Measurements from ENCODE around the gene BBS1.
"Not testable (repeated sequence)": the region's sequence is repeated elsewhere in the genome, so short reads cannot be mapped to it uniquely, and the experiment has no call there.

BBS1 gene

DNA sequence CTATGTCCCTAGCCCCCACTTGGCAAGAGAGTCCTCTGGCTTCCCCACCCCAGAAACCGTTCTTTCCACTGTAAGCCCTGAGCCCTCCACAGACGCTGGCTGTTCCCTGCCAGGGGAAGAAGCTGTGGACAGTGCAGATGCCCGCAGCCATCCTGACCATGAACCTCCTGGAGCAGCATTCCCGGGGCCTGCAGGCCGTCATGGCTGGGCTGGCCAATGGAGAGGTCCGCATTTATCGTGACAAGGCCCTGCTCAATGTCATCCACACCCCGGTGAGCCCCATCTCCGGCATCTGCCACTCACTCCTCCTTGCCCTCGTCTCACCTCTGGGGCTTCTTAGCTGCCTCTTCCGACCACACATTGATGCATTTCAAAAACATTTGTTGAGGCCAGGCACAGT, 13.2 kb downstream of the BBS1 start:
- Histone ChIP-seq H3K9me3 (ENCODE audit: control insufficient read depth in 1 of 2, low read length in 2 of 2) (no peaks in the 10 kb centered on the region), H3K27me3 (ENCODE audit: control insufficient read depth in 1 of 2, insufficient read depth in 2 of 2, low read length in 2 of 2) (no peaks in the 10 kb centered on the region), H3K9ac (ENCODE audit: low read depth in 1 of 2, low read length in 2 of 2) (no peak overlapping the region), H3K36me3 (ENCODE audit: control insufficient read depth in 1 of 2, insufficient read depth in 2 of 2, low read length in 2 of 2) (peaks cover 15 to 42% of the 10 kb centered on the region in 2 donors), H3K4me3 (ENCODE audit: low read depth in 1 of 2, low read length in 2 of 2) (no peak overlapping the region), H3K4me1 (ENCODE audit: control insufficient read depth in 1 of 2, insufficient read depth in 2 of 2, low read length in 2 of 2) (no peaks in the 10 kb centered on the region), H3K27ac (ENCODE audit: low read depth, low read length) (no peak overlapping the region)

- H3K36me3 ChIP-seq (ENCODE audit: control insufficient read depth in 1 of 2, insufficient read depth in 2 of 2, low read length in 2 of 2): peaks cover 15 to 38% of the 10 kb centered on the region in 2 donors
- no peak overlapping the region for H3K4me3 ChIP-seq (ENCODE audit: low read depth in 1 of 2, low read length in 2 of 2)
- H3K9me3 ChIP-seq (ENCODE audit: control insufficient read depth in 1 of 2, low read length in 2 of 2): no peaks in the 10 kb centered on the region
- no peaks in the 10 kb centered on the region for H3K4me1 ChIP-seq (ENCODE audit: control insufficient read depth in 1 of 2, insufficient read depth in 2 of 2, low read length in 2 of 2)
- H3K9ac ChIP-seq (ENCODE audit: low read depth in 1 of 2, low read length in 2 of 2): no peak overlapping the region
- no peak overlapping the region for H3K27ac ChIP-seq (ENCODE audit: low read depth, low read length)
- no peaks in the 10 kb centered on the region for H3K27me3 ChIP-seq (ENCODE audit: control insufficient read depth in 1 of 2, insufficient read depth in 2 of 2, low read length in 2 of 2)
Measured at GRCh38 chr11:66524304-66525040, 14.0 kb downstream of the BBS1 start.

DNA sequence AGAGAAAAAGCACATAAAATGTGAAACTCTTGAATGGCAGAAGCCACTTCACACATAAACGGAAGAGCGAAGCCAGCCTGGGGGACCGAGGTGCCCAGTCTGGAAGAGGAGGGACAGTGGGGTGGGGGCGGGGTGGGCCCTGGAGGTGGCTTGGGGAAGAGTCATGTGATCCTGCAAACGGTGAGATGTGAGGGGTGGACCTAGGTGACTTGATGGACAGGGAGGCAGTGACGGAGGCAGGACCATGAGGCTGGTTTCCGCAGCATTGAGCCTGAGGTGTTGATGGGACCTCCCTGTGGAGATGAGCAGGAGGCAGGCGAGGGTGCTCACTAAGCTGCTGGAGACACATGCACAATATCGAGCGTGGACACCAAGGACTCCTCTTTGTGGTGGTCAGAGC, 18.6 kb downstream of the BBS1 start:
- Histone ChIP-seq H3K27ac (ENCODE audit: low read depth, low read length) (no peak overlapping the region), H3K27me3 (ENCODE audit: control insufficient read depth in 1 of 2, insufficient read depth in 2 of 2, low read length in 2 of 2) (no peaks in the 10 kb centered on the region), H3K9me3 (ENCODE audit: control insufficient read depth in 1 of 2, low read length in 2 of 2) (no peaks in the 10 kb centered on the region), H3K9ac (ENCODE audit: low read depth in 1 of 2, low read length in 2 of 2) (no peak overlapping the region), H3K4me3 (ENCODE audit: low read depth in 1 of 2, low read length in 2 of 2) (no peak overlapping the region), H3K36me3 (ENCODE audit: control insufficient read depth in 1 of 2, insufficient read depth in 2 of 2, low read length in 2 of 2) (peaks cover 0 to 11% of the 10 kb centered on the region in 2 donors), H3K4me1 (ENCODE audit: control insufficient read depth in 1 of 2, insufficient read depth in 2 of 2, low read length in 2 of 2) (no peaks in the 10 kb centered on the region)

GRCh38 chr11:66529655-66530054, 19.2 kb downstream of the BBS1 start:
- H3K27ac ChIP-seq (ENCODE audit: low read depth, low read length): no peak overlapping the region
- H3K4me3 ChIP-seq (ENCODE audit: low read depth in 1 of 2, low read length in 2 of 2): no peak overlapping the region
- peaks cover 0 to 7% of the 10 kb centered on the region in 2 donors for H3K36me3 ChIP-seq (ENCODE audit: control insufficient read depth in 1 of 2, insufficient read depth in 2 of 2, low read length in 2 of 2)
- H3K27me3 ChIP-seq (ENCODE audit: control insufficient read depth in 1 of 2, insufficient read depth in 2 of 2, low read length in 2 of 2): no peaks in the 10 kb centered on the region
- no peaks in the 10 kb centered on the region for H3K9me3 ChIP-seq (ENCODE audit: control insufficient read depth in 1 of 2, low read length in 2 of 2)
- no peak overlapping the region for H3K9ac ChIP-seq (ENCODE audit: low read depth in 1 of 2, low read length in 2 of 2)
- H3K4me1 ChIP-seq (ENCODE audit: control insufficient read depth in 1 of 2, insufficient read depth in 2 of 2, low read length in 2 of 2): no peaks in the 10 kb centered on the region

DNA sequence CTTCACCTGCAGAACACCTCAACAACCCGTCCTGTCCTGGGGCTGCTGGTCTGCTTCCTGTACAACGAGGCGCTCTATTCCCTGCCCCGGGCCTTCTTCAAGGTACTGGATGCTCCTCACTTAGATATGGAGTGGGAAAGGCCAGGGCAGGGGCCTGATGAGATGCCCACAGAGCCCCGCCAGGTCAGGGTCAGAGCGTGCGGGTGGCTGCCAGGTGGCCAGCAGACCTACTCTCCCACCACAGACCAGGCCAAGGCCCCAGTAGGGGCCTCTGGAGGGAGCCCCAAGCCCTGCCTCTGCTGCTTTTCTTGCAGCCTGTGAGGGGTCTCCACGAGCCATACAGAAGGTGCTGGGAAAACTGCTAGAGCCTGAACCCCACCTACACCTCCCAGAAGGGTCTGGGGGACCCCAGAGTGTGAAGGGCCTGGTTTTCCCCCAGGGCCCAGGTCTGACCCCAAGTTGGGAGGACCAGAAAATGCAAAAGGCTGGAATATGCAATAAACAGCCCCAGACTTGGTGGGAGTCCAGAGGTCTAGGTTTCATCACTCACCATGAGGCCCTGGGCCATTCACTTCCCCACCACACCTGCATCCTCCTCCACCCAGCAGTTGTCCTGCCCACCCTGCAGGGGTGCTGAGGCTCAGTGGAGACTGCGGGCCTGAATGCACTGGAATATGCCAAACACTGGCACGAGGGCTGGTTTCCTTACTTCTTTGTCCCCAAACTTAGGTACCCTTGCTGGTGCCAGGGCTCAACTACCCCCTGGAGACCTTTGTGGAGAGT, 20.7 kb downstream of the BBS1 start:
- peaks cover 3 to 10% of the 10 kb centered on the region in 2 donors for H3K36me3 ChIP-seq (ENCODE audit: control insufficient read depth in 1 of 2, insufficient read depth in 2 of 2, low read length in 2 of 2)

GRCh38 chr11:66531841-66532240, 21.4 kb downstream of the BBS1 start:
- Histone ChIP-seq H3K4me3 (ENCODE audit: low read depth in 1 of 2, low read length in 2 of 2) (no peak overlapping the region), H3K4me1 (ENCODE audit: control insufficient read depth in 1 of 2, insufficient read depth in 2 of 2, low read length in 2 of 2) (no peaks in the 10 kb centered on the region), H3K9me3 (ENCODE audit: control insufficient read depth in 1 of 2, low read length in 2 of 2) (no peaks in the 10 kb centered on the region), H3K9ac (ENCODE audit: low read depth in 1 of 2, low read length in 2 of 2) (no peak overlapping the region), H3K27ac (ENCODE audit: low read depth, low read length) (no peak overlapping the region), H3K27me3 (ENCODE audit: control insufficient read depth in 1 of 2, insufficient read depth in 2 of 2, low read length in 2 of 2) (no peaks in the 10 kb centered on the region), H3K36me3 (ENCODE audit: control insufficient read depth in 1 of 2, insufficient read depth in 2 of 2, low read length in 2 of 2) (peaks cover 4 to 8% of the 10 kb centered on the region in 2 donors)

More for the DNA sequence above, 20.7 kb downstream of the BBS1 start:
- H3K27ac ChIP-seq (ENCODE audit: low read depth, low read length): no peak overlapping the region
- no peak overlapping the region for H3K4me3 ChIP-seq (ENCODE audit: low read depth in 1 of 2, low read length in 2 of 2)
- no peak overlapping the region for H3K9ac ChIP-seq (ENCODE audit: low read depth in 1 of 2, low read length in 2 of 2)
- H3K27me3 ChIP-seq (ENCODE audit: control insufficient read depth in 1 of 2, insufficient read depth in 2 of 2, low read length in 2 of 2): no peaks in the 10 kb centered on the region
- no peaks in the 10 kb centered on the region for H3K9me3 ChIP-seq (ENCODE audit: control insufficient read depth in 1 of 2, low read length in 2 of 2)
- no peaks in the 10 kb centered on the region for H3K4me1 ChIP-seq (ENCODE audit: control insufficient read depth in 1 of 2, insufficient read depth in 2 of 2, low read length in 2 of 2)

DNA sequence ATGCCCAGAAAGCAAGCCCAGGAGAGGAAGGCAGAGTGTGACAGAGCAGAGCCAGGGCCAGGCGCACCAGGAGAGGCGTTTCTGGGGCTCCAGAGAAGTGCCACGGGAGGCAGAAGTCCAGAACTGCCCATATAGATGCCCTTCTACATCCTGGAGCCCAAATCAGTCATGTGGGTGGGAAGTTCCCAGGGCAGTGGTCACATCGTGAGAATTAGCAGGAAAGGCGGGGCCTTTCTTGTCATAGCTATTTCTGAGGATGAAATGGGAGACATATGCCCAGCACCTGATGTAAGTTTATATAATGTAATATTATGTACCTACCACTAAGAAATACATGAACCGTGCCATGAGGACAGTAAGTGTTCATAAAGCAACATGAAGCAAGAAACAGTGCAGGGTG, 22.3 kb downstream of the BBS1 start:
- H3K4me1 ChIP-seq (ENCODE audit: control insufficient read depth in 1 of 2, insufficient read depth in 2 of 2, low read length in 2 of 2): no peaks in the 10 kb centered on the region
- H3K36me3 ChIP-seq (ENCODE audit: control insufficient read depth in 1 of 2, insufficient read depth in 2 of 2, low read length in 2 of 2): peaks cover 4 to 8% of the 10 kb centered on the region in 2 donors
- no peak overlapping the region for H3K27ac ChIP-seq (ENCODE audit: low read depth, low read length)
- no peaks in the 10 kb centered on the region for H3K27me3 ChIP-seq (ENCODE audit: control insufficient read depth in 1 of 2, insufficient read depth in 2 of 2, low read length in 2 of 2)
- no peak overlapping the region for H3K4me3 ChIP-seq (ENCODE audit: low read depth in 1 of 2, low read length in 2 of 2)
- H3K9me3 ChIP-seq (ENCODE audit: control insufficient read depth in 1 of 2, low read length in 2 of 2): no peaks in the 10 kb centered on the region
- H3K9ac ChIP-seq (ENCODE audit: low read depth in 1 of 2, low read length in 2 of 2): no peak overlapping the region

DNA sequence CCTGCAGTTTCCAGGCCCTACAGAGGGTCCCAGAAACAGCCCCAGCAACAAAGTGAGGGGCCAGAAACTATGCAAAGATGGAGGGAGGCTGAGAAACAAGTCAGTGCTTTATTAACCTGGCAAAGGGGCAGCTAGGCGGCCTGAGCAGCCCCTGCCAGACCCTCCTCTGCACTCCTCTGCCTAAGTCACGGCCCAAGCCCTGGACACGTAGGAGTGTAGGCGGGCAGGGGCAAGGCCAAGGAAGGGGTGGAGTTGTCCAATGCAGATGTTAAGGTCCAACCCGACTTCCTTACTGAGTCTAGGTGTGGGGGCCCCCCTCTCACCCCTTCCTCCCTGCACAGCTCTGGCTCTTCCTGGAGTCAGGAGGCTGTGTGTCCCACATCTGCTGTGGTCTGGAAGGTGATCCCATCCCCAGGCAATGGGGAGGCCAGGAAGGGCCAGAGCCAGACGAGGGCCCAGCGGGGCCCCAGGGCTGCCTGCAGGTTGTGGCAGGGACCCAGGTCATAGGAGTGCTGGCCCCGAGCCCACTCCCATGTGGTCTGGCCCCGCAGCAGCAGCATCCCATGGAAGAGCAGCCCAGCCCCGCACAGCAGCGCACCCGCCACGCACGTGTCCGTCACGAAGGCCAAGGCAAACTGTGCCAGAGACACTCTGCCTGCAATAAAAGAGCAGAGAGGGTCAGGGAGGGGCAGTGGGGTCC, 28.9 kb downstream of the BBS1 start:
- H3K27ac ChIP-seq (ENCODE audit: low read depth, low read length): no peak overlapping the region
- H3K36me3 ChIP-seq (ENCODE audit: control insufficient read depth in 1 of 2, insufficient read depth in 2 of 2, low read length in 2 of 2): peaks cover 4 to 32% of the 10 kb centered on the region in 2 donors

DNA sequence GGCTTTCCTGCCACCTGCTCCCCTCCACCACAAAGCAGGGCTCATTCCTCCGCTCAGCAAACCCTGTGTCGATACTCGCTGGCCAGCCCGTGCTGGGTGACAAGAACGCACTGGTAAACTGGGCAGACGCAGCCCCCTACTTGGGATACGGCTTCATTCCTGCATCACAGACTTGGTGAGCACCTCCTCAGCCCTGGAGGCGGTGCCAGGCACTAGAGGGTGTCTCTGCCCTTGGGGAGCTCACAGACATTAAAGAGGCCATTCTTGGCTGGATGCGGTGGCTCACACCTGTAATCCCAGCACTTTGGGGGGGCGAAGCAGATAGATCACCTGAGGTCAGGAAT, 29.4 kb downstream of the BBS1 start:
- Histone ChIP-seq H3K9ac (ENCODE audit: low read depth in 1 of 2, low read length in 2 of 2) (no peak overlapping the region), H3K9me3 (ENCODE audit: control insufficient read depth in 1 of 2, low read length in 2 of 2) (no peaks in the 10 kb centered on the region), H3K4me1 (ENCODE audit: control insufficient read depth in 1 of 2, insufficient read depth in 2 of 2, low read length in 2 of 2) (peaks cover 0 to 10% of the 10 kb centered on the region in 2 donors), H3K4me3 (ENCODE audit: low read depth in 1 of 2, low read length in 2 of 2) (no peak overlapping the region), H3K36me3 (ENCODE audit: control insufficient read depth in 1 of 2, insufficient read depth in 2 of 2, low read length in 2 of 2) (peaks cover 4 to 32% of the 10 kb centered on the region in 2 donors), H3K27ac (ENCODE audit: low read depth, low read length) (no peak overlapping the region), H3K27me3 (ENCODE audit: control insufficient read depth in 1 of 2, insufficient read depth in 2 of 2, low read length in 2 of 2) (no peaks in the 10 kb centered on the region)

More for the DNA sequence above, 28.9 kb downstream of the BBS1 start:
- no peak overlapping the region for H3K9ac ChIP-seq (ENCODE audit: low read depth in 1 of 2, low read length in 2 of 2)
- no peaks in the 10 kb centered on the region for H3K9me3 ChIP-seq (ENCODE audit: control insufficient read depth in 1 of 2, low read length in 2 of 2)
- H3K27me3 ChIP-seq (ENCODE audit: control insufficient read depth in 1 of 2, insufficient read depth in 2 of 2, low read length in 2 of 2): no peaks in the 10 kb centered on the region
- H3K4me3 ChIP-seq (ENCODE audit: low read depth in 1 of 2, low read length in 2 of 2): no peak overlapping the region
- H3K4me1 ChIP-seq (ENCODE audit: control insufficient read depth in 1 of 2, insufficient read depth in 2 of 2, low read length in 2 of 2): peaks cover 0 to 7% of the 10 kb centered on the region in 2 donors

DNA sequence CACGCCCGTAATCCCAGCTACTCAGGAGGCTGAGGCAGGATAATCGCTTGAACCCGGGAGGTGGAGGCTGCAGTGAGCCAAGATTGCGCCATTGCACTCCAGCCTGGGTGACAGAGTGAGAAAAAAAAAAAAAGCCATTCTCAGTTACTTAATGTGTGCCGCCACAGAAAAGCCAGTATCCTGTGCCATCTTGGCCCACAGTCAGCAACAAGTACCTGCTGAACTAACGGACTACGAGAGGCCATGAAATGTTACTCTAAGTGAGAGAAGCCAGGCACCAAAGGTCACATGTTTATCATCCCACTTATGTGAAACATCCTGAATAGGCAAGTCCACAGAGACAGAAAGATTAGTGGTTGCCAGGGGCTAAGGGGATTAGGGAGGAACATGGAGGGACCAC, 30.2 kb downstream of the BBS1 start:
- peaks cover 4 to 32% of the 10 kb centered on the region in 2 donors for H3K36me3 ChIP-seq (ENCODE audit: control insufficient read depth in 1 of 2, insufficient read depth in 2 of 2, low read length in 2 of 2)
- not testable (repeated sequence) for H3K4me3 ChIP-seq (ENCODE audit: low read depth in 1 of 2, low read length in 2 of 2)

More for the DNA sequence above, 30.2 kb downstream of the BBS1 start:
- H3K9ac ChIP-seq (ENCODE audit: low read depth in 1 of 2, low read length in 2 of 2); H3K9me3 ChIP-seq (ENCODE audit: control insufficient read depth in 1 of 2, low read length in 2 of 2); H3K27ac ChIP-seq (ENCODE audit: low read depth, low read length); H3K27me3 ChIP-seq (ENCODE audit: control insufficient read depth in 1 of 2, insufficient read depth in 2 of 2, low read length in 2 of 2): not testable (repeated sequence)
- peaks cover 0 to 16% of the 10 kb centered on the region in 2 donors for H3K4me1 ChIP-seq (ENCODE audit: control insufficient read depth in 1 of 2, insufficient read depth in 2 of 2, low read length in 2 of 2)

All from duodenal mucosa (tissue), 2 donors.